ENCODE results near the gene MTPN.

Gene MTPN, protein sequence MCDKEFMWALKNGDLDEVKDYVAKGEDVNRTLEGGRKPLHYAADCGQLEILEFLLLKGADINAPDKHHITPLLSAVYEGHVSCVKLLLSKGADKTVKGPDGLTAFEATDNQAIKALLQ

DNA sequence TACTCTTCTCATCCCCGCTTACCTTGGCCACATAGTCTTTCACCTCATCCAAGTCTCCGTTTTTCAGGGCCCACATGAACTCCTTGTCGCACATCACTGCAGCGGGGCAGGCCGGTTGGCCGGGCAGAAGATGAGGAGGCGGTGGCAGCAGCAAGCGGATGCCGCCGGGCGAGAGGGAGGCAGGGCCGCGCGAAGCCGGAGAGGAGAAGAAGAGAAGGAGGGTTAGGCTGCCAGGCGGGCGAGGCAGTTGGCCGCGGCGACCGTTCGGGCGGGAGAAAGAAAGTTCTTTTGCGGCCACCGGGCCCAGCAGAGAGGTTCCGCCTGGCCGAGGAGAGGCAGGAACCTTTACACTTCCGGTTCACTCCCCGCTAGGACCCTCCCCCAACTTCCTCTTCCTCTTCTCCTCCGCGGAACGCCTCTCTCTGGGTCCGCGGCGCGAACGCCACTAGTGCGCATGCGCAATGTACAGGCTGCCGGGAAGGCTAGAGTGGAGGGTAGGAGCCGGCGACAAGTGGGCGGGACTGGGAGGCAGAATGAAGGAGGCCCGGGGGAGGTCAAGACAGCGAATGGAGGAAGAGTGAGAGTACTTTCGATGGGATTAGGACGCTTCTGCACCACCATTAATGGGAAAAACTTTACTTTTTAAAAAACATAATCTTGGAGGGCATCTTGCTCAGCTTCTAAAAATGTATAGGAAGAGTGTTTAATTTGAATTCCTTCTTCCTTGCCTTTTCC lies at the start of gene MTPN:
Gene MTPN, minus strand, starts transcription at position 353 of the 735 bp plus-strand sequence. Its CDS starts 259 bp downstream, at position 94.
- DNase-seq (ENCODE audit: low read depth): peak; percentile 96

DNA sequence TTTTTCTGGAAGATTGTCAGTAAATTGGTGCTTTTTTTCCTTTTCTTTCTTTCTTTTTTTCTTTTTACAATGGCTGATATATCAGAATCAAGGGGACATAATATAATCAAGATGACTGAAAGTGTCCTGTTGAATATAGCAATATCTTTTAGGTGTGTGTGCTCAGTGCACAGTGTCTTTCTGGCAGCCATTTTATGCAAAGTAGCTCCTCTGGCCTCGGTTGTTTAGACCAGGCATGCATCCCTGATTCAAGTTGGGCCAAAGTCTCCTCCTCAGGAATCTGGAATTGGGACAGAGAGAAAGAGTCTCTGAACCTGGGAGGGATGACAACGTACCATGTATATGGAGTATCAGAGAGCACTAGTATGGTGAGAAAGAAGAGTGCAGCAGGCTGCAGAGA lies 49.0 kb upstream of the MTPN start:
- DNase-seq (ENCODE audit: low read depth): no peak

DNA sequence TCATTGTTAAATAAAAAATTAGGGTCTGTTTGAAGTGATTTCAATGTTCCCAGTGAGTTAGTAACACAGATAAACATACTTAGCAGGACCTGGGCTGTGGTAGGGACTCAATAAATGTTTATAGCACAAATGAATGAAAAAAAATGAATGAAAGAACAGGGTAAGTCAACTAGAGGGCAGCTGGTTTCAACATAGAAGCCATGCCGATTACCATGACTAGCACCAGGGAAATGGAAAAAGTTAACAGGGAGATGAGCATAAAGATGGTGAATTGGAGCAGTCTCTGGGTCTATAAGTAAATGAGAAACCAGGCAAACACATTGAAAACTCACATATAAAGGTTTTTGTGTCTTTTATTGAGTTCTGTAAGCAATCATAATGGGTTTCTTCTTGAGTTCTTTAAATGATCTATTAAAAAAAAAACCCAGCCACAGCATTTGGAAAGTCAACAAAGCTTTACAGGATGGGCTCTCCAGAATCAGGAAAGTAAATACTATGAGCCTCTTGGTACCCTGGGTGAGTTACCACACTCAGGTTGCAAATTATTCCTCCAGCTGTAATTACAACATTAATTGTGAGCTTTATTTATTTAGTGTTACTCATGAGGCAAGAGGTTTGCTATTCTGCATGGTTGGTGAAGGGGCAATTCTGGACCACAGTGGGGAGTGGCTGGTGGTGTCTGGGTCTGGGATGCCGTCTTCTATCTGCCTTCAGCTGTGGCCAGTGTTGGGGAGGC lies 46.1 kb upstream of the MTPN start:
- DNase-seq (ENCODE audit: low read depth): no peak

DNA sequence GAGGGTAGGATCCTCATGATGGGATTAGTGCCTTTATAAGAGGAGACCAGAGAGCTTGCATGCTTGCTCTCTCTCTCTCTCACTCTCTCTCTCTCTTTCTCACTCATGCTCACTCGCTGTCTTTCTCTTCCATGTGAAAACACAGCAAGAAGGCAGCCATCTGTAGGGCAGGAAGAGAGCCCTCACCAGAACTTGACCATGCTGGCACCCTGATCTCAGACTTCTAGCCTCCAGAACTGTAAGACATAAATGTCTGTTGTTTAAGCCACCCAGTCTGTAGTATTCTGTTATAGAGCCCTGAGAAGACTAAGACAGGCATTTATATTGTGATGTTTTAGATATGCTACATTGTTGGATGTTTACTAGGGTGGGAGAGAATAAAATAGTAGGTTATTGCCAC lies 43.4 kb upstream of the MTPN start:
- DNase-seq (ENCODE audit: low read depth): no peak

DNA sequence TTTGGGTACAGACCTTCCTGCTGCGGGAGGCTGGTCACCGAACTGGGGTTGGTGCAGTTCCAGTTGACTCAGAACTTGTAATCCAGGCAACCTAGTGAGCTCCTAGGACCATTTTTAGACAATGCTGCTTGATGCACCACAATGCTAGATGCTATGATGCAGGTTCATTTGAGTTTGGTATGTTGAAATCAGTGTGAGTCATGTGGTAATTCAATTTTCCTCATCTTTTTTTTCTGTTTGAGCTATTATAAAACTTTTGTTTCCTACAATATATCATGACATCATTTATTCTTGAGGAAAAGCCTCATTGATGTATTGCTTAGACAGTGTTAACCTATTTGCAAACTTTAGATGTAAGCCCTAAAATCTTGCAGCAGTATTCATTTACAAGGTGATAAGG lies 40.9 kb upstream of the MTPN start:
- DNase-seq (ENCODE audit: low read depth): no peak

DNA sequence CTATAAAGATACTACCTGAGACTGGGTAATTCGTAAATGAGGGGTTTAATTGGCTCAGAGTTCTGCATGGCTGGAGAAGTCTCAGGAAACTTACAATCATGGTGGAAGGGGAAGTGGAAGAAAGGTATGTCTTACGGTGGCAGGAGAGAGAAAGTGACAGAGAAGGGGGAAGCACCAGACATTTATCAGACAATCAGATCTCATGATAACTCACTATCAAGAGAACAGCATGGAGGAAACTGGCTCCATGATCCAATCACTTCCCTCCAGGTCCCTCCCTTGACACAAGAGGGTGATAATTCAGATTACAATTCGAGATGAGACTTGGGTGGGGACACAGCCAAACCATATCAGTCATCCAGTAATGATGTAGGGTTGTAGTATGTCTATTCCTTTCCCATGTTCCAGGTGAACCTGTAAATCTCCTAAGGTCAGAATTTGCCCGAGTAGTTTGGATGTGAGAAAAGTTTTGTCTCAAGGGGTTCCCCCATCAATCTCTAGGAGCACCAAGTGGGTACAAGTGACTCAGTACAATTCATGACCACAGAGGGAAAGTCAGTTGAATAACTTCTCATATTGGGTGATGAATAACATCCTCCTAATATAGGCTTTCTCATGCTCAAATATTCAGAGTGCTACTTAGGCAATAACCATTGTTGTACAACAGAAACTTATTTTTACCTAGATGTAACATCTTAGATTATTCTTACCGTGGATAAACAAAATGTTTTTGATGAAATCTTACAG lies 39.7 kb upstream of the MTPN start:
- no peak for DNase-seq (ENCODE audit: low read depth)

DNA sequence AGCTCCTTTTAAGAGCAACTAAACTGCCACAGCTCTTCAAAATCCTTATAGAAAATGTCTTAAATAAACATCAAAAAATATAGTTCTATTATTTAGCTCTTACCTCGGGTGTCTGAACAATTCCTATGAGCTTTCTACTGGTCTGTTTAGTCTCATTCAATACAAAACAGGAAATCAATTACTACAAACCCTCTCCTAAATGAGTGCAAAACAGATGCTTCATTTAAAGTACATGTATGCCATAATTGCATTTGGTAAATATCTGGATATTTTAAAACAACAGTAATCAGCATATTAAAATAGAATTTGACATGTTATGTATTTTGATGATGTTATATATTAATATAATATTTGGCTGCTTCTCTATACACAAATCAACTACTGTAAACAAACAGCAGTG lies 38.5 kb upstream of the MTPN start:
- DNase-seq (ENCODE audit: low read depth): no peak

DNA sequence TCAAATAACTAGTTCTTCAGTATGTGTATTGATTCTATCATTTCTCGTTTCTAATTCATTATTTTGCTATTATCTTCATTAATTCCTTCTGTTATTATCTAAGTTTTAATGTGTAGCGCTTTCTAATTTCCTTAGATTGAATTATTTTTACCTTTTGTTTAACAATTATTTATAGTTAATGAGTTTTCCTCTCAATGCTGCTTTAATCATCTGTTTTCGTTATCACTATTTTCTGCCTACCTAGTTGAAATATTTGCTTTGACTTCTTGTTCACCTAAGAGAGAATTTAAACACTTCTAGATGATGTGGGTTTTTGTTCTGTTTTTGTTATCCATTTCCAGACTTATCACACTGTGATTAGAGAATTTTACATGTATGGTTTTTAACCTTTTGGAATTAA lies 37.5 kb upstream of the MTPN start:
- DNase-seq (ENCODE audit: low read depth): no peak

DNA sequence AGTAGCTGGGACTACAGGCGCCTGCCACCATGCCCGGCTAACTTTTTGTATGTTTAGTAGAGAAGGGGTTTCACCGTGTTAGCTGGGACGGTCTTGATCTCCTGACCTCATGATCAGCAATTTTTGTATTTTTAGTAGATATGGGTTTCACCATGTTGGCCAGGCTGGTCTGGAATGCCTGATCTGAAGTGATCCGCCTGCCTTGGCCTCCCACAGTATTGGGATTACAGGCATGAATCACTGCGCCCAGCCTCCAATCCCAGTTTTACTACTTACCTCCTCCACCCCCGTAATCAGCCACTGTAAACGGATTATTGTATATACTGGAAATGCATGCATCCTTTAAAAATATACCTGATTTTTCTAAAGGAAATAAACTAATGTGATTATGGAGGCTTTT lies 35.1 kb upstream of the MTPN start:
- DNase-seq (ENCODE audit: low read depth): no peak

DNA sequence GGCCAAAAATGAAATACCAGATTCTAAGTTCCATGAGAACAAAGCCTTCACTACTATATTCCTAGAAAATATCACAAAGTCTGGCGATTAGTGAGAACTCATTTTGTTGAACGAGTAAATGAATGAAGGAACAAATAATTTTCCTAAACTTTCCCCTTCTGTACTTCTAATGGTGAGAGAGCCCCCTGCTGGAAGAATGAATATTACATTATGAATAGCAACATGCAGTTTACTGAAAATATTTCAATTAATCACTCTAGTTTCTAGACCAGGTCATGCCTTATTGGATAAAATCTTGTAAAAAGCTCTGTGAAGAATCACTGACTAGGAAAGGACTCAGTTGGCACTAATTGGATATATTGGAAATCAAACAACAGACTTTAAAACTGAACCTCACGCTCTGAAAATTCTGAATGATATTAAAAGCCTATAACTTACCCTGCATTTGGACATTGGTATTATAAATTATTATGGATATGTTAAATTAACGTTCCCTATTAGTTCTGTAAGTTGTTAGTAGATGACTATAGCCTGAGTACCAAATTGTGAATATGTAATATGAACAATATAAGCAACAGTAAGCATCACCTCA lies 32.4 kb upstream of the MTPN start:
- peak; percentile 60 for DNase-seq (ENCODE audit: low read depth)

DNA sequence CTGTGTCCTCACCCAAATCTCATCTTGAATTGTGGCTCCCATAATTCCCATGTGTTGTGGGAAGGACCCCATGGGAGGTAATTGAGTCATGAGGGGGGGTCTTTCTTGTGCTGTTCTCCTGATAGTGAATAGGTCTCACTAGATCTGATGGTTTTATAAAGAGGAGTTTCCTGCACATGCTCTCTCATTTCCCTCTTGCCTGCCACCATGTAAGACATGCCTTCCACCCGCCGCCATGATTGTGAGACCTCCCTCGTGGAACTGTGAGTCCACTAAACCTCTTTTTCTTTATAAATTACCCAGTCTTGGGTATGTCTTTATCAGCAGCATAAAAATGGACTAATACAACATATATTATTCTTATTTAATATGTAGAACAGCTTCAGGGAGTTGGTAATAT lies 29.0 kb upstream of the MTPN start:
- DNase-seq (ENCODE audit: low read depth): no peak

DNA sequence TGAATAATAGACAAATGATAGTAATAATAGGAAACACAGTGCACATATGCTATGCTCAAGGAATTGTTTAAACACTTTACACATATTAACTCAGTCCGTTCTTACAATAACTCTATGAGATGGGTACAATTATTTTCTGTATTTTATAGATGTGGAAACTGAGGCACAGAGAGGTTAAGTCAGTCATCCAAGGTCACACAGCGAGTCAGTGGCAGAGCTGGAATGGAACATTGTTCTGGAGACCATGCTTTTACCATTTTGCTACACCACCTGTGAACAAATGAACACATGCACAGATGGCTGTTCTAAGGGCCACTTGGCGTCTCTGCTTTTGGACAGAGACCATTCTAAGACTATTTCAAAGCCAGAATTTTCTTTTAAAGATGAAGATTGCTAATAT lies 26.9 kb upstream of the MTPN start:
- DNase-seq (ENCODE audit: low read depth): no peak

DNA sequence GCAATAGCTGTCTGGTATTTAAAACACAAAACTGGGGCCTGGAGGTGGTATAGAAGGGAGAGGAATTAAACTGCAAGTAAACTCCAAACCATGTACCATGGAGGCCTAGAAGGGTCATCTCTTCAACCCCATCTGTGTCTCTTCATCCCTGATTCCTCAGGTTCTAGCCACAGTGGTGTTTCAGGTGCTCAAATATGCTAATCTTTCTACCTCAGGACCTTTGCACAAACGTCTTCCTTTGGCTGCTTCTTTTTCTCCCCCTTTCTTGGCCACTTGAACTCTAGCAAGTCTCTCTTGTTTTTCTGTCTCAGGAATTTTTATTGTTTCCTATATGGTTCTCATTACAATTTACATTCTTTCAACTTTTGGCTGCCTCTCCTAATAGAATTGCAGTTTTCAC lies 25.6 kb upstream of the MTPN start:
- DNase-seq (ENCODE audit: low read depth): no peak

DNA sequence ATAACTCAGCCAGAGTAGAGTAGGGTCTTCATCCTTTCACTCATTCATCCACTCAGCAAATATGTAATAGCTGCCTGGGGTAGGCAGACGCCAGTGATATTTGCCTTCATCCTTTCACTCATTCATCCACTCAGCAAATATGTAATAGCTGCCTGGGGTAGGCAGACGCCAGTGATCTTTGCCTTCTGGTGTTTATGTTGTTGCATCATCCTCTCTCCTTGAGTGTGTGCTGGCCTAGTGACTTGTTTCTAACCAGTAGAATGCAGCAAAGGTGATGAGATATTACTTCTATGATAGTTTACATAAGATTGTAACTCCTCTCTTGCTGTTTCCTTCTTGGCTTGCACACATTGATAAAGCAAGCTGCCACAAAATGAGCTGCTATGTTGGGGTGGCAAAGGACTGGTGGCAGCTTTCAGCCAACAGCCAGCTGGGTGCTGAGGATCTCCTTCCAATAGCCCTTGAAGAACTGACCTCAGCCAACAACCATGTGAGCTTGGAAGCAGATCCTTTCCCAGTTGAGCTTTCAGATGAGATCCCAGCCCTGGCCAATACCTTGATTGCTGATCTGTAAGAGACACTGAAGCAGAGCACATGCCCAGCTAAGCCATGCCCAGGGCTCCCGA lies 23.2 kb upstream of the MTPN start:
- no peak for DNase-seq (ENCODE audit: low read depth)

DNA sequence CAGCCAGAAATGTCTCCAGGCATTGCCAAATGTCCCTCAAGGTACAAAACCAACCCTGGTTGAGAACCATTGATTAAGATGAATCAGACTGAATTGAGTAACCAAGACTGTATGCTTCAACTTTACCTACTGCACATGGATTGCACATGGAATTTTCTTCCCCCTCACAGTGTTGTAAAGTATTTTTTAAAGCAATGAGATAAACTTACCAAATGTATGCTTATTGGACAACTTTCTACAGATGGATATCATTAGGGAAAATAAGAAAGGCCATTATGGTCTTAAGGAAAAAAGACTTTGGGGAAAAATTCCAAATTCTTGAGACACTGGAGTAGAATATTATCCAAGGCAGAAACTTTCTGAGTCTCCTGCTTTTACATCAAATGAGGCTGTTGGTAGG lies 20.9 kb upstream of the MTPN start:
- DNase-seq (ENCODE audit: low read depth): no peak

DNA sequence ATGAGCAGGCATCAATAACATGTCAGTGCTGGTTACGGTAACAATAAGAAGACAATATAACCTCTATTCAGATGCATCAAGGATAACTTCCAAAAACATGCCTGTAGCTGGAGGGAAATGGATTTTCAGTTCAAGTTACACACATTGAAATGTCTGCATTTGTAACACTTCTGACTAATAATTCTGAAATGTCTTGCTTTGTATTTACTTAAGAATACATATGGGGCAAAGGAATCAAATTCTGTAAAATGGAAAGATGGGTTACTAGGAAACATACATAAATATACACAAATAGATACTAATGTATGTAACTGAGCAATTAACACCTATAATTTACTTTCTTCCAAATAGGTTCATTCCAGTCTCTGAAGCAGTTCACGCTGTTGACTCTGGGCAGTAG lies 18.6 kb upstream of the MTPN start:
- DNase-seq (ENCODE audit: low read depth): no peak

DNA sequence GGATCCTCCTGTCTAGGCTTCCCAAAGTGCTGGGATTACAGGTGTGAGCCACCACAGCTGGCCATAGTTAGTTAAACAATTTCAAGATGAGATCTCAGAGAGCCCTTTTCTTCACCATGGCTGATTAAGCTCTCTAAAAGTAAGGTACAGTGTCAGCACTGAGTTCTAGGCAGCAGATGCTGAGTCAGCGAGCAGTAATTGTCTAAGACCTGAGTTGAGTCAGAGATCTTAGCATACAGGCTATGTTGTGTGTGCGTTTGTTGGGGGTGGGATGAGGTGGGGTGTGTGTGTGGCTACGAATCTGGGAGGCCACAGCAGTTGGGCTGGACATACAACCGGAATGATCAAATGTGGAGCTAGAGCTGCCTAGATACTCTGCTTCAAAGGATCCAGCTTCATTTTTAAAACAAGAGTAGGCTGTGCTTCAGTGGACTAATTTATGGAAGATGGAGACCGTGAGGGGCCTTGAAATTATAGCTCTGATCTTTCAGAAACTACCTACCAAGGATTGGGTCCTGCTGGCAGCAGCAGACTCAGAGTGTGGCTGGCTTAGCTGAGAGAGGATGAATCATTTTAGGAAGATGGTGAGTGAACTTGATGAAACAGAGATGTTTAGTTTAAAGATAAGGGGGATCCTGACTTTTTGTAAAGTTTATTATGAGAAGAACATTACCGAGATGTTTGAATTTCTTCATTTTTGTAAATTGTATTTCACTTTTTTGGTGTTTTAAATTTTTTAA lies 17.5 kb upstream of the MTPN start:
- peak; percentile 20 for DNase-seq (ENCODE audit: low read depth)

DNA sequence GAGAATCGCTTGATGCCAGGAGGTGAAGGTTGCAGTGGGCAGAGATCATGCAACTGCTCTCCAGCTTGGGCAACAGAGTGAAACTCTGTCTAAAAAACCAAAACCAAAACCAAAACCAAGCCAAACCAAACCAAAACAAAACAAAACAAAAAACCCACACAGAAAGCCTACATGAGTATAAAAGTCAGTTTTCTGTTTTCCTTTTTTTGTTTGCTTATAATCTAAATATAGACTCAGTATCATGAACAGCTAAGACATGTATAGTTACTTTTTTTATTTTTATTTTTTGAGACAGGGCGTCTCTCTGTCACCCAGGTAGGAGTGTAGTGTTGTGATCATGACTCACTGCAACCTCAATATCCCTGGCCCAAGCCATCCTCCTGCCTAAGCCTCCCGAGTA lies 16.8 kb upstream of the MTPN start:
- no peak for DNase-seq (ENCODE audit: low read depth)

DNA sequence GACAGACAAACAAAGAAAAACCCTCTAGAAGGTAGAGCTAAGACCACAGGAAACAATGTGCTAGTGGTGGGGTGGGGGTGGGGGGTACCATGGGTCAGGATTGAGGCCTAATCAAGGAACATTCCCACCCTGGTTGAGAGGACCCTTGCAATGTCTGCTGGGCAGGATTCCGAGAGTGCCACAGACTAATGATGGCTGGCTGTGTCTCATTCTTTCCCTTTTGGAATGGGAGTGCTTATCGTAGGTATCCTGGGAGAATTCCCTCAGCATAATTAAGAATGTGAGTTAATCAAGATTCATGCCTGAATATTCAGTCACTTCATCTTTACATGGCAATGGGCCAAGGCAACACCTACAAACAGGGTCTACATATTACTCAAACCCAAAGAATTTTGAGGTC lies 14.7 kb upstream of the MTPN start:
- no peak for DNase-seq (ENCODE audit: low read depth)

DNA sequence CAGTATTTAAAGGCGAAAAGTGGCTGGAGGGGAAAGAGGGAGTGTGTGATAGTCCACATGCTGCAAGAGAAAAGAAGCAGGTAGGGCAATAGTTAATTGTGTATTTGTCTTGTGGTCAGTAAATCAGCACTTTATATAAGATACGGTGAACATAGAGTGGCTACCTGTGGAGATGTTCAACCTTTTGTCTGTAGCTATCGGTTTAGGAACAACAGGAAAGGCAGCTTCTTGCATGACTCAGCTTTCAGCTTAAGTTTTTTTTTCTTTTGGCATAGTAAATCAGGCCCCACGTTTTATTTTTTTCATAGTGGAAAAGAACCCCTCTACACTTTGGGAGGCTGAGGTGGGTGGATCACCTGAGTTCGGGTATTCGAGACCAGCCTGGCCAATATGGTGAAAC lies 14.2 kb upstream of the MTPN start:
- DNase-seq (ENCODE audit: low read depth): no peak

DNA sequence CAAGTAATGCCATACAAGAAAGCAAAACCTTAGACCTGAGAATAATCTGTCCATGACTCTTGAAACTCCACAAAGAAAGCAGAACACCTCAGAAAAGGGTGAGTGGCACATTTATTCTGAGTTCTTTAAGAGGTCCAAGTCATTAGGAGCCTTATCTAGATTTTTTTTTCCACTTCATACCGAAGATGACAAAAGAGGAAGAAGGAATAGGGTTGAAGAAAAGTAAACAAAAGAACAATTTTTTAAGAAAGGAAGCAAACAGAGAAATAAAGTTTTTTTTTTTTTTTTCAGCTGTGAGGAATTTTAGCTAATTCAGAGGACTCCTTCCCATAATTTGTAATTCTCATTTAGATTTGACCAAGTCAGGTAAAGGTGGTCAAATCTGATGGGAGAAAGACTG lies 13.1 kb upstream of the MTPN start:
- DNase-seq (ENCODE audit: low read depth): no peak

Measured in EH (cell line).